Measurements from ENCODE around the gene HOMEZ.

Gene HOMEZ

GRCh38 chr14:23319746-23320583 is 34.0 kb upstream of the HOMEZ start:
- peak overlapping the region; percentile 50 for H3K4me3 ChIP-seq (ENCODE audit: low read depth, low read length)
- TF ChIP-seq CTCF (IDR thresholded peaks at IDR 0.05; ENCODE audit: control insufficient read depth, extremely low read depth, insufficient read depth) = no peak
- DNase-seq (ENCODE audit: low read depth) = no peak

- no peak for DNase-seq (ENCODE audit: low read depth)
- TF ChIP-seq CTCF (IDR thresholded peaks at IDR 0.05; ENCODE audit: control insufficient read depth, extremely low read depth, insufficient read depth) = no peak
- H3K4me3 ChIP-seq (ENCODE audit: low read depth, low read length) = no peak overlapping the region
These were observed 30.4 kb upstream of the HOMEZ start for GRCh38 chr14:23316300-23316699.

- TF ChIP-seq CTCF (IDR thresholded peaks at IDR 0.05; ENCODE audit: control insufficient read depth, extremely low read depth, insufficient read depth) = no peak
- no peak for DNase-seq (ENCODE audit: low read depth)
- no peak overlapping the region for H3K4me3 ChIP-seq (ENCODE audit: low read depth, low read length)
These were observed 24.6 kb upstream of the HOMEZ start for GRCh38 chr14:23310546-23310945.

GRCh38 chr14:23308721-23309445 is 23.0 kb upstream of the HOMEZ start:
- H3K4me3 ChIP-seq (ENCODE audit: low read depth, low read length) = no peak overlapping the region
- no peak for DNase-seq (ENCODE audit: low read depth)
- no peak for TF ChIP-seq CTCF (IDR thresholded peaks at IDR 0.05; ENCODE audit: control insufficient read depth, extremely low read depth, insufficient read depth)

- peak overlapping the region; percentile 75 for H3K4me3 ChIP-seq (ENCODE audit: low read depth, low read length)
- no peak for DNase-seq (ENCODE audit: low read depth)
- no peak for TF ChIP-seq CTCF (IDR thresholded peaks at IDR 0.05; ENCODE audit: control insufficient read depth, extremely low read depth, insufficient read depth)
These were observed 22.0 kb upstream of the HOMEZ start for GRCh38 chr14:23307687-23308644.

- TF ChIP-seq CTCF (IDR thresholded peaks at IDR 0.05; ENCODE audit: control insufficient read depth, extremely low read depth, insufficient read depth) = no peak
- DNase-seq (ENCODE audit: low read depth) = no peak
- H3K4me3 ChIP-seq (ENCODE audit: low read depth, low read length) = peak overlapping the region; percentile 75
These were observed 21.2 kb upstream of the HOMEZ start for GRCh38 chr14:23307146-23307530.
